HepG2 (cell line): ENCODE results near the gene TRPV4. TPM values are rescaled to one million over a fixed set of nuclear protein-coding genes. Genes with fewer than 3 reads are reported as not detected.

Experiments
- HNF1A ChIP-seq, 2 experiments: sonication (generic) in 1 of 2; formaldehyde crosslinking in 1 of 2; IDR thresholded peaks; 2 replicates each; pipeline versions ENCODE4 v1.4.0 to v1.6.1; 2016 to 2020; ENCODE audit warnings: borderline replicate concordance in 1 of 2, low read depth in 1 of 2, mild to moderate bottlenecking in 1 of 2, missing genetic modification reagents in 1 of 2
- HOMEZ ChIP-seq: IDR thresholded peaks from 2 replicates; pipeline ENCODE4 v1.6.1; 2016; ENCODE audit warnings: low read depth
- TFAP4 ChIP-seq: sonication (generic); IDR thresholded peaks from 2 replicates; pipeline ENCODE4 v1.6.1; 2016; ENCODE audit warnings: low read depth, borderline replicate concordance
- ZBTB3 ChIP-seq: sonication (generic); formaldehyde crosslinking; IDR thresholded peaks from 2 replicates; pipeline ENCODE4 v1.4.0; 2020; ENCODE audit warnings: low read depth, mild to moderate bottlenecking, moderate library complexity, missing genetic modification reagents, borderline replicate concordance
- polyA plus RNA-seq, 8 experiments: library from polyadenylated mRNA; depleted of rRNA in 3 of 8; stranded (reverse) in 7 of 8; unstranded in 1 of 8; fragments of >200 nt; fragmentation: Illumina TruSeq in 4 of 8; extraction: Trizol in 4 of 8; gene quantifications; 2 replicates each; pipeline versions ENCODE4 v1.2.1 to v1.2.3, GENCODE V29; 2011 to 2016; ENCODE audit warnings: low read depth in 4 of 8, missing spikeins in 1 of 8, mixed read lengths in 1 of 8; ENCODE audit not compliant: insufficient read depth in 1 of 8
- total RNA-seq, 5 experiments: library from RNA; depleted of rRNA; stranded (reverse); fragments of >200 nt; fragmentation: Illumina TruSeq; extraction: Trizol; gene quantifications; 2 replicates each; pipeline ENCODE4 v1.2.3, GENCODE V29; 2016; ENCODE audit warnings: low read depth in 1 of 5

The TRPV4 gene
- total and polyA plus RNA-seq, 2 of the 13 experiments (the other 11 are each of a cell fraction or from before 2014, with no cell fraction given) = 0.66 to 4.7 TPM

- TF ChIP-seq TFAP4 (no peak), HNF1A (IDR thresholded peaks at IDR 0.05; ENCODE audit: low read depth) (no peak), HNF1A (CRISPR knock-in tag; IDR thresholded peaks at IDR 0.05; ENCODE audit: borderline replicate concordance) (no peak), ZBTB3 (CRISPR knock-in tag) (no peak), HOMEZ (CRISPR knock-in tag) (no peak)
Measured at GRCh38 chr12:109741286-109741969, 91.8 kb downstream of the TRPV4 start (continued).
